B cell (primary cell): ENCODE data around the gene FOXF1.

Experiments used
- EZH2 ChIP-seq: IDR thresholded peaks from 2 replicates; pipeline ENCODE4 v1.6.1; 2012; ENCODE audit warnings: borderline replicate concordance, low read depth, mild to moderate bottlenecking, moderate library complexity, low read length; ENCODE audit not compliant: insufficient read depth, poor library complexity, severe bottlenecking
- TF ChIP-seq, protein P1 (sequence below): fragments of 200-600 bp; IDR thresholded peaks from one replicate; pipeline ENCODE4 v1.8.0; 2022; ENCODE audit warnings: antibody characterized with exemption, mild to moderate bottlenecking

GRCh38 chr16:86545954-86546637 lies 35.8 kb downstream of the FOXF1 start:
- TF ChIP-seq, protein P1, sequence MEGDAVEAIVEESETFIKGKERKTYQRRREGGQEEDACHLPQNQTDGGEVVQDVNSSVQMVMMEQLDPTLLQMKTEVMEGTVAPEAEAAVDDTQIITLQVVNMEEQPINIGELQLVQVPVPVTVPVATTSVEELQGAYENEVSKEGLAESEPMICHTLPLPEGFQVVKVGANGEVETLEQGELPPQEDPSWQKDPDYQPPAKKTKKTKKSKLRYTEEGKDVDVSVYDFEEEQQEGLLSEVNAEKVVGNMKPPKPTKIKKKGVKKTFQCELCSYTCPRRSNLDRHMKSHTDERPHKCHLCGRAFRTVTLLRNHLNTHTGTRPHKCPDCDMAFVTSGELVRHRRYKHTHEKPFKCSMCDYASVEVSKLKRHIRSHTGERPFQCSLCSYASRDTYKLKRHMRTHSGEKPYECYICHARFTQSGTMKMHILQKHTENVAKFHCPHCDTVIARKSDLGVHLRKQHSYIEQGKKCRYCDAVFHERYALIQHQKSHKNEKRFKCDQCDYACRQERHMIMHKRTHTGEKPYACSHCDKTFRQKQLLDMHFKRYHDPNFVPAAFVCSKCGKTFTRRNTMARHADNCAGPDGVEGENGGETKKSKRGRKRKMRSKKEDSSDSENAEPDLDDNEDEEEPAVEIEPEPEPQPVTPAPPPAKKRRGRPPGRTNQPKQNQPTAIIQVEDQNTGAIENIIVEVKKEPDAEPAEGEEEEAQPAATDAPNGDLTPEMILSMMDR, result no peak
- no peak for TF ChIP-seq EZH2
